Coronary artery (tissue), 2 donors: Measurements from ENCODE around the gene ZBTB12.
A peak's percentile ranks its signal among the peaks of the same experiment; 100 is the strongest.

Source experiments
- DNase-seq: peaks from one replicate; pipeline ENCODE4 v3.0.0-alpha.2; 2017; ENCODE audit warnings: low spot score
- H3K27ac ChIP-seq, 2 donors: fragments of 200-600 bp; sonication (generic); one replicate each; pipeline ENCODE4 v1.5.1; 2016 to 2019
- H3K4me3 ChIP-seq: fragments of 200-600 bp; sonication (generic); 2 replicates; pipeline ENCODE4 v1.5.1; 2016; ENCODE audit warnings: mild to moderate bottlenecking, moderate library complexity
- CTCF ChIP-seq: fragments of 200-600 bp; sonication (generic); IDR thresholded peaks from one replicate; pipeline ENCODE4 v1.5.1; 2019; ENCODE audit warnings: antibody characterized with exemption

The ZBTB12 gene

DNA sequence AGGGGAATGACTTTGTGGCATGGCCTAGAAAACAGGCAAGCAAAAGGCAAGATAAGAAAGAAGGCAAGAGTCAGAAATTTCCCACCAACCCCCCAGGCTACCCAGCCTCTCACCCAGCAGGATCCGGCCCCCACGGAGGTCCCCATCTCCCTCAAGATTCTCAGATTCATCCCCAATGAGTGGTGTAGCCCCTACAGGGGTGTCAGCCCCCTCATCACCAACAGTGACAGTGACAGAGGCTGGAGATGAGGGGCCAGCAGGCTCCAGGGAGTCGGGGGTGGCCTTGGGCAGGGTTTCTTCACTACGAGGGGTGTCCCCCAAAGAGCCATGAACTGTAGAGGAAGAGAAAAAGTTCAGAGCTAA lies 5.4 kb downstream of the ZBTB12 start:
- TF ChIP-seq CTCF, result no peak
- Histone ChIP-seq H3K4me3 (peak overlapping the region; percentile 96), H3K27ac (peak overlapping the region; percentile 67 to 85)
- no peak for DNase-seq

GRCh38 chr6:31892821-31893220 lies 9.1 kb downstream of the ZBTB12 start:
- DNase-seq, result no peak
- H3K27ac ChIP-seq, result no peak overlapping the region
- TF ChIP-seq CTCF, result no peak
- no peak overlapping the region for H3K4me3 ChIP-seq

DNA sequence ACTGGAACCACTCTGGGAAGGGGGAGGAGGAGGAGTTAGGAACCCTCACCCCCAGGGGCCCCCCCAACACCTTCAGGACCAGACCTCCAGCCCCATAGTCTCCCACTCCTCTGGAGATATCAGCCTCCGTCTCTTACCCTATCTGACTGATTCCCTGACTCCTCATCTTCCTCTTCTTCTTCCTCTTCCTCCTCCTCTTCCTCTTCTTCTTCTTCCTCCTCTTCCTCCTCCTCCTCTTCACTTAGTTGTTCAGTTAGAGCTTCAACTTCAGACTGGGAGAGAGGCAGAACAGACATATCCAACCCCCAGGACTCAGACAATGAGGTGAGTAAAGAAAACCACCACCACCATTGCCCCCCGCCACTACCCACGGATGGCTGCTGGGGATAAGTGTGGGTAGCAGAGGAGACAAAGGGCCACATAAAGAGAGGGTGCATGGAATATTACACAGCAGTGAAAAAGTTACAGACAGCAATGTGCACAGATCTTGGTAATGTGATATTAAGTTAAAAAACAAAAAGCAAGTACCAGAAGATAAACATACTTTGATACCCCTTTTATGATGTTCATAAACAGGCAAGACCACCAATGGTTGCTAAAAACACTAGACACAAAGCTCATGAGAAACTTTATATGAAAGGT lies 12.4 kb downstream of the ZBTB12 start:
- Histone ChIP-seq H3K4me3 (no peak overlapping the region), H3K27ac (no peak overlapping the region)
- no peak for DNase-seq
- TF ChIP-seq CTCF, result no peak

DNA sequence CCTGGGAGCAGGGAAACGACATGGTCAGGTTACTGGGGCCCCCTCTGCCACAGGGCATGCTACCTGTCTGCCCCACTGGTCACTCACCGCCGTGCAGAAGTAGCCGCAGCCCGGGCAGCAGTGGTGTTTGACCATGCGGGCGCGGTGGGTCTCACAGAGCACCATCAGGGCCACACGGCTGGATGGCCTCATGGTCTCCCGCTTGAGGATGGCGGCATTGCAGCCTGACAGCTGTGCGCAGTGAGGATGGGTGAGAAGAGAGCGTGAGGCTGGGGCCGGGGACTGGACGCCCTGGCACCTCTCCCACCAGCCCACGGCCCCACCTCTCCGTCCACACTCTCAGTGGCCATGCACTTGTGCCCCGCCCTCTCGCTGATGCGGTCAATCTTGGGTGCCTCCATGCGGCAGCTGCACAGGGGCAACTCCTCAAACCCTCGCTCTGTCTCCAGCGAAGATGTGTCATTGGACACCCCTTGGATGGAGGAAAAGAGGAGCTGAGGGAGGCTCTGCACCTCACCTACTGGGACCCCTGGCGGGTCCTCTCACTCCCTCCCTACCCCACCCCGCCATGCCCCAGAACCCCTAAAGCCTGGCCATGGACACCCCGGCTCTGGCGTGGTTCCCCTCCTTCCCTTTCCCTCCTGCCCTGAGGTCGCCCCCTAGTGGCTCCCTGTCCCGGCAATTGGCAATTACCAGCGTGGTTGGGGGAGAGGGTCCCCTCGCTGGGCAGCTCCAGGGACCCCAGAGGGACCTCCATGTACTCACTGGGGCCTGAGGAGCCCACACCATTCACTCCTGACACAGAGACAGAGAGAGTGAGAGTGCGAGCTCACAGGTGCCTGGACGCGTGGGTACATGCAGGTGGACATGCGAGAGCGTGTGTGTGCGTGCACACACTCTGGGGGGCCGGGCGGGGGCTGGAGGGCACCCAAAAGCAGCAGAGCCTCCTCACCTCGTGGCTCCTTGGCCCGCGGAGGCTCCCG lies 13.3 kb downstream of the ZBTB12 start:
- no peak for DNase-seq
- H3K4me3 ChIP-seq, result no peak overlapping the region
- H3K27ac ChIP-seq, result no peak overlapping the region
- TF ChIP-seq CTCF, result peak; percentile 25

- no peak overlapping the region for H3K27ac ChIP-seq
- DNase-seq, result no peak
- no peak overlapping the region for H3K4me3 ChIP-seq
- TF ChIP-seq CTCF, result no peak
Measured at GRCh38 chr6:31887173-31888007, 14.5 kb downstream of the ZBTB12 start.

- TF ChIP-seq CTCF, result no peak
- DNase-seq, result no peak
- Histone ChIP-seq H3K27ac (no peak overlapping the region), H3K4me3 (no peak overlapping the region)
Measured at GRCh38 chr6:31886541-31886991, 15.3 kb downstream of the ZBTB12 start.
